ENCODE results near the gene OCLN.
"Not testable (repeated sequence)": the region's sequence is repeated elsewhere in the genome, so short reads cannot be mapped to it uniquely, and the experiment has no call there.

Gene OCLN

DNA sequence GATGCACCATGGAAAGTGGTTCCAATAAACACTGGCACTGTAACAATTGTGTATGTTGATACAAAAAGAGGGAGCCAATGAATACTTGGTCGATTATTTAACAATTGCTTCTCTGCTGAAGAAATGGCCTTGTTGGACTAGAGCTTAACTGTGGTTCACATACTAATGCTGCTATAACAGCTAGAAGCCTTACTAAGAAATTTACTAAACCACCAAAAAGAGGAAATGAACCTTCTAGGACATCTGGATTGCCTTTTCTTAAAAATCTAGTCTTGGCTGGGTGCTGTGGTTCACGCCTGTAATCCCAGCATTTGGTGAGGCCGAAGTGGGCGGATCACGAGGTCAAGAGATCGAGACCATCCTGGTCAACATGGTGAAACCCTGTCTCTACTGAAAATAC lies 109.4 kb downstream of the OCLN start:
- not testable (repeated sequence) for H3K36me3 ChIP-seq (ENCODE audit: insufficient read depth, low read length); H3K4me1 ChIP-seq (ENCODE audit: insufficient read depth, low read length); H3K9me3 ChIP-seq (ENCODE audit: control insufficient read depth, insufficient read depth, low read length); H3K9ac ChIP-seq (ENCODE audit: low read depth, low read length)

- not testable (repeated sequence) for H3K36me3 ChIP-seq (ENCODE audit: insufficient read depth, low read length); H3K4me1 ChIP-seq (ENCODE audit: insufficient read depth, low read length); H3K9me3 ChIP-seq (ENCODE audit: control insufficient read depth, insufficient read depth, low read length); H3K9ac ChIP-seq (ENCODE audit: low read depth, low read length)
Measured at GRCh38 chr5:69606839-69607238, 114.2 kb downstream of the OCLN start.
